Measurements from ENCODE around the gene IGFBPL1.

The IGFBPL1 gene

DNA sequence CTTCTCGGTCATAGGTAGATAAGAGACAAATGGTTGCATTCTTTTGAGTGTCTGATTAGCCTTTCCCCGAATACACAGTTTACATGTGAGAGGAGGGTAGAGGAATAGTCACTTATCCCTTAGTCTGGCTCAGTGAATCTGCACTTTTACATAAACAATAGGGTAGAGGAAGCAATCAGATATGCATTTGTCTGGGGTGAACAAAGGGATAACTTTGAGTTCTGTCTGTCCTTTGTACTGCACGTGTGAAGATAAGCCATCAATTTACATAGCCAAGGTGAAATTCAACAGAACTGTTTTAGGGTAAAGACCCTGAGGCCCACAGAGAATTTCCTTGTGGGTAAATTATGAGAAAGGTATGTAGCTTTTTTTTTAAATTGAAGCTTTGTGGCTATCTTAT is 10.1 kb upstream of the IGFBPL1 start:
- Histone ChIP-seq H3K9me3 (ENCODE audit: control insufficient read depth, low read length) (no peaks in the 10 kb centered on the region), H3K36me3 (ENCODE audit: control insufficient read depth, insufficient read depth, low read length) (no peaks in the 10 kb centered on the region), H3K4me2 (ENCODE audit: low read length) (no peak overlapping the region), H2AFZ (no peak overlapping the region), H3K4me1 (no peaks in the 10 kb centered on the region), H3K27me3 (ENCODE audit: control insufficient read depth, insufficient read depth, low read length) (no peaks in the 10 kb centered on the region), H3K27ac (no peak overlapping the region), H3K4me3 (ENCODE audit: low read depth, low read length) (no peak overlapping the region), H3K9ac (no peak overlapping the region), H3K79me2 (no peaks in the 10 kb centered on the region)
- TF ChIP-seq, protein P1, sequence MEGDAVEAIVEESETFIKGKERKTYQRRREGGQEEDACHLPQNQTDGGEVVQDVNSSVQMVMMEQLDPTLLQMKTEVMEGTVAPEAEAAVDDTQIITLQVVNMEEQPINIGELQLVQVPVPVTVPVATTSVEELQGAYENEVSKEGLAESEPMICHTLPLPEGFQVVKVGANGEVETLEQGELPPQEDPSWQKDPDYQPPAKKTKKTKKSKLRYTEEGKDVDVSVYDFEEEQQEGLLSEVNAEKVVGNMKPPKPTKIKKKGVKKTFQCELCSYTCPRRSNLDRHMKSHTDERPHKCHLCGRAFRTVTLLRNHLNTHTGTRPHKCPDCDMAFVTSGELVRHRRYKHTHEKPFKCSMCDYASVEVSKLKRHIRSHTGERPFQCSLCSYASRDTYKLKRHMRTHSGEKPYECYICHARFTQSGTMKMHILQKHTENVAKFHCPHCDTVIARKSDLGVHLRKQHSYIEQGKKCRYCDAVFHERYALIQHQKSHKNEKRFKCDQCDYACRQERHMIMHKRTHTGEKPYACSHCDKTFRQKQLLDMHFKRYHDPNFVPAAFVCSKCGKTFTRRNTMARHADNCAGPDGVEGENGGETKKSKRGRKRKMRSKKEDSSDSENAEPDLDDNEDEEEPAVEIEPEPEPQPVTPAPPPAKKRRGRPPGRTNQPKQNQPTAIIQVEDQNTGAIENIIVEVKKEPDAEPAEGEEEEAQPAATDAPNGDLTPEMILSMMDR (IDR thresholded peaks at IDR 0.05): no peak

DNA sequence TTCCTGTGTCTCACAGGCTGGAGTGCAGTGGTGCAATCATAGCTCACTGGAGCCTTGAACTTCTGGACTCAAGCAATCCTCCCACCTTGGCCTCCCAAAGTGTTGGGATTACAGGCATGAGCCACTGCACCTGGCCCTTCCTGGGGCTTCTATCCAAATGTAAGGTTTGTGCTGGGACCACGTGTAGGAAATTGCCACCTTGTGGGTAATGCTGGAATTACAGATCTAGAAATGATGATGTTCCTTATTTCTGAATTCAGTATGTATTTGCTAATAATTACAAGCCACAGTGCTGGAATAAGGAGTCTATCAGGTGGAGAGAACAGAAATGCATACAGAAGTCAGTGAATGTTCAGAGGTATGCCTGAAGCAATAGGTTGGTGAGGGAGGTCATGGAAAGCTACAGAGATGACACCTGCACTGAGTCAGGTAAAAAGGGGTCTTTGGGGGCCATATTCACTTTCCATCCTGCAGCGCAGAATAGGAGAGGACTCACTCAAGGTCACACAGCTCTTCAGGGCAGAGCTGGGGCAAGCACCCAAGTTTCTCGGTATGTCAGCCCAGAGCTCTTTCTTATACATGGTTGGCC is 8.8 kb upstream of the IGFBPL1 start:
- H3K4me2 ChIP-seq (ENCODE audit: low read length): no peak overlapping the region
- H3K9ac ChIP-seq: no peak overlapping the region
- H3K4me1 ChIP-seq: no peaks in the 10 kb centered on the region
- no peak overlapping the region for H2AFZ ChIP-seq
- no peak overlapping the region for H3K4me3 ChIP-seq (ENCODE audit: low read depth, low read length)
- no peaks in the 10 kb centered on the region for H3K9me3 ChIP-seq (ENCODE audit: control insufficient read depth, low read length)
- H3K27me3 ChIP-seq (ENCODE audit: control insufficient read depth, insufficient read depth, low read length): no peaks in the 10 kb centered on the region
- H3K79me2 ChIP-seq: no peaks in the 10 kb centered on the region
- H3K36me3 ChIP-seq (ENCODE audit: control insufficient read depth, insufficient read depth, low read length): no peaks in the 10 kb centered on the region
- no peak overlapping the region for H3K27ac ChIP-seq
- TF ChIP-seq, protein P1 (IDR thresholded peaks at IDR 0.05): peak; percentile 52

DNA sequence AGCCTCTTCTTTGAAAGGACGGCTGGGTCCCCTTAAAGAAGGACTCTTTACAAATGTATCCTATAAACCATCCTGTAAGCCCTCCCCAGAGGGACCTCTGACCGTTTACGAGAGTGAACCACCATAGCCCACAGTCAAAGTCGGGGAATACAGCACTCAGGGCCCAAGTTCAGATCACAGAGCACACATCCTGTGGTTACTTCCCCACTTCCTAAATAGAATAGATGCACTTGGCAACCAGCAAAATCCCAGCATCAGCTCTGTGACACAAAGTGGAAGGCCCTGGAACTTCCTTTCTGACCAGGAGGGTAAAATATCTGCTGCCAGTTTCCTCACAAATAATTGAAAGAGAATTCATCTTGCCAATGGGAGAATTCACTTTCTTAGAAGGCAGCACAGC is 6.9 kb upstream of the IGFBPL1 start:
- H3K27ac ChIP-seq: no peak overlapping the region
- H3K4me2 ChIP-seq (ENCODE audit: low read length): no peak overlapping the region
- H3K36me3 ChIP-seq (ENCODE audit: control insufficient read depth, insufficient read depth, low read length): no peaks in the 10 kb centered on the region

DNA sequence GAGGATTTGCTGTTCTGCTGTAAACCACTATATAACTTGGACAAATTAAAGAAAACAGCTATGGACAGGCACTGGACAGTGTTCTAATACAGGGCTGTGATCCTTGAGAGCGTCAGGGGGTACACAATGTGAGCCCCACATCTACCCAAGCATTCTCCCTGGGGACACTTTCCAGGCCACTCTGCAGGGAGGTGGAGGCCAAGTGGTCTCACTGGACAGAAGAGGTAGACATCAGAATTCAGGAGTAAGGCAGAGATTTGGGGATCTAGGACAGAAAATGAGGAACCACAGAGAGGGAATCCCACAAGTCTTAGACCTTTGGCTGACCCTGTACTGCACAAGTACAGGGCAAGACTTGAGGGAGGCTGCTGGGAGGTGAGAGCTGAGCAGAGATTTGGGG is 3.8 kb upstream of the IGFBPL1 start:
- Histone ChIP-seq H3K4me1 (no peaks in the 10 kb centered on the region), H3K9me3 (ENCODE audit: control insufficient read depth, low read length) (no peaks in the 10 kb centered on the region), H3K79me2 (no peaks in the 10 kb centered on the region), H3K9ac (no peak overlapping the region), H3K27me3 (ENCODE audit: control insufficient read depth, insufficient read depth, low read length) (no peaks in the 10 kb centered on the region), H3K27ac (no peak overlapping the region), H2AFZ (no peak overlapping the region), H3K4me3 (ENCODE audit: low read depth, low read length) (no peak overlapping the region), H3K4me2 (ENCODE audit: low read length) (no peak overlapping the region), H3K36me3 (ENCODE audit: control insufficient read depth, insufficient read depth, low read length) (no peaks in the 10 kb centered on the region)
- TF ChIP-seq, protein P1 (IDR thresholded peaks at IDR 0.05): no peak

More for the DNA sequence above, 6.9 kb upstream of the IGFBPL1 start:
- H3K9ac ChIP-seq: no peak overlapping the region
- TF ChIP-seq, protein P1 (IDR thresholded peaks at IDR 0.05): no peak
- H3K27me3 ChIP-seq (ENCODE audit: control insufficient read depth, insufficient read depth, low read length): no peaks in the 10 kb centered on the region
- H3K4me1 ChIP-seq: no peaks in the 10 kb centered on the region
- no peaks in the 10 kb centered on the region for H3K79me2 ChIP-seq
- H2AFZ ChIP-seq: no peak overlapping the region
- H3K9me3 ChIP-seq (ENCODE audit: control insufficient read depth, low read length): no peaks in the 10 kb centered on the region
- no peak overlapping the region for H3K4me3 ChIP-seq (ENCODE audit: low read depth, low read length)

DNA sequence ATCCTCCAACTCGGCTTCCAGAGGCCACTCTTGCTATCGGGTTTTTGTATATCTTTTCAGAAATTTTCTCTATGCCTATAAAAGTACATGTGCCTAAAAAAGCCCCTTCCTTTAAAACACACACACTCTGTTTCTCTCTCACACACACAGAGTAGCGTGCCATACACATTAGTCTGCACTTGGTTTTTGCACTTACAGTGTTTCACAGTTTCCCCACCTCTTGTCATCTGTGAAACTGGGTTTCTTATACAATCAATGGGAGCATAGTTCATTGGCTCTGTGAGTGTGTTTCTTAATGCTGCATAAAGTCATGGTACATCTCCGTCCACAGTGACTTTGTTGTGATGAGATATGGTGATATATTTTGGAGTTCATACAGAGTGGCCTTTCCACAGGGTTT is 664 bp upstream of the IGFBPL1 start:
- no peaks in the 10 kb centered on the region for H3K4me1 ChIP-seq
- TF ChIP-seq, protein P1 (IDR thresholded peaks at IDR 0.05): no peak
- H3K27ac ChIP-seq: no peak overlapping the region
- H3K4me3 ChIP-seq (ENCODE audit: low read depth, low read length): no peak overlapping the region
- no peak overlapping the region for H3K9ac ChIP-seq
- no peak overlapping the region for H3K4me2 ChIP-seq (ENCODE audit: low read length)
- no peaks in the 10 kb centered on the region for H3K79me2 ChIP-seq
- H2AFZ ChIP-seq: no peak overlapping the region
- no peaks in the 10 kb centered on the region for H3K36me3 ChIP-seq (ENCODE audit: control insufficient read depth, insufficient read depth, low read length)
- no peaks in the 10 kb centered on the region for H3K27me3 ChIP-seq (ENCODE audit: control insufficient read depth, insufficient read depth, low read length)
- no peaks in the 10 kb centered on the region for H3K9me3 ChIP-seq (ENCODE audit: control insufficient read depth, low read length)

Data from parathyroid adenoma (tissue), 2 donors.